A549 (cell line): ENCODE results near the gene TMEM131.

ENCODE experiments used
- BCL3 ChIP-seq: fragments of >200 bp; sonication (Bioruptor Twin); formaldehyde crosslinking; IDR thresholded peaks from 3 replicates; pipeline ENCODE4 v1.6.1; 2016
- CTCF ChIP-seq: fragments of >200 bp; sonication (Bioruptor Twin); formaldehyde crosslinking; IDR thresholded peaks from 3 replicates; pipeline ENCODE4 v1.5.1; 2016
- SREBF2 ChIP-seq: fragments of 450-650 bp; IDR thresholded peaks from 2 replicates; pipeline ENCODE4 v1.6.1; 2014; ENCODE audit warnings: mild to moderate bottlenecking, moderate library complexity
- ZFP36 ChIP-seq: fragments of 450-650 bp; IDR thresholded peaks from 2 replicates; pipeline ENCODE4 v1.6.1; 2014; ENCODE audit warnings: borderline replicate concordance; ENCODE audit not compliant: partially characterized antibody

- TF ChIP-seq CTCF (no peak), ZFP36 (no peak), BCL3 (no peak), SREBF2 (no peak)
These were observed 2.8 kb upstream of the TMEM131 start for GRCh38 chr2:97998431-97999005.
